T-helper 1 cell treated with Interleukin-12 subunit alpha and Interleukin-12 subunit beta and Interleukin-4 antibody, amounts not matched to agents 30 μg/mL and 1 μg/mL, for 36 hours (primary cell): ENCODE results near the gene RPL35A.
"Not testable (repeated sequence)": the region's sequence is repeated elsewhere in the genome, so short reads cannot be mapped to it uniquely, and the experiment has no call there.

Source experiments
- H3K27ac Mint-ChIP-seq: one replicate; pipeline ENCODE4 v1.8.0; 2021; ENCODE audit warnings: mild to moderate bottlenecking, mixed read lengths
- H3K27me3 Mint-ChIP-seq: one replicate; pipeline ENCODE4 v1.8.0; 2021; ENCODE audit warnings: low read depth, mixed read lengths
- H3K36me3 Mint-ChIP-seq: one replicate; pipeline ENCODE4 v1.8.0; 2021; ENCODE audit warnings: low read depth, mixed read lengths
- H3K4me1 Mint-ChIP-seq: one replicate; pipeline ENCODE4 v1.8.0; 2021; ENCODE audit warnings: low read depth, mixed read lengths
- H3K4me3 Mint-ChIP-seq: one replicate; pipeline ENCODE4 v1.8.0; 2021; ENCODE audit warnings: mild to moderate bottlenecking, moderate library complexity, mixed read lengths
- H3K9me3 Mint-ChIP-seq: one replicate; pipeline ENCODE4 v1.8.0; 2021; ENCODE audit warnings: mixed read lengths

Gene RPL35A

GRCh38 chr3:197959500-197959890 lies 9.5 kb downstream of the RPL35A start:
- Mint-ChIP-seq H3K36me3 (peaks cover 22% of the 10 kb centered on the region), H3K4me1 (peaks cover 31% of the 10 kb centered on the region), H3K4me3 (peak overlapping the region; percentile 88)

GRCh38 chr3:197959891-197960693 lies 10.1 kb downstream of the RPL35A start, which contains the start of gene LMLN:
TSS of gene LMLN (plus strand) at chr3:197960217. CDS start at chr3:197960246, 29 bp downstream.
- no peaks in the 10 kb centered on the region for H3K9me3 Mint-ChIP-seq
- peaks cover 18% of the 10 kb centered on the region for H3K36me3 Mint-ChIP-seq
- peak within 1 kb of the TSS; percentile 88 for H3K4me3 Mint-ChIP-seq
- H3K27ac Mint-ChIP-seq = peak within 1 kb of the TSS; percentile 87
- peaks cover 31% of the 10 kb centered on the region for H3K4me1 Mint-ChIP-seq
- H3K27me3 Mint-ChIP-seq = no peaks in the 10 kb centered on the region

More at GRCh38 chr3:197959500-197959890, 9.5 kb downstream of the RPL35A start:
- Mint-ChIP-seq H3K9me3 (no peaks in the 10 kb centered on the region), H3K27me3 (no peaks in the 10 kb centered on the region), H3K27ac (peak overlapping the region; percentile 87)

- Mint-ChIP-seq H3K27me3 (no peaks in the 10 kb centered on the region), H3K4me3 (peak overlapping the region; percentile 88), H3K27ac (peak overlapping the region; percentile 87), H3K36me3 (peaks cover 12% of the 10 kb centered on the region), H3K4me1 (peaks cover 31% of the 10 kb centered on the region), H3K9me3 (no peaks in the 10 kb centered on the region)
These were observed 10.9 kb downstream of the RPL35A start for GRCh38 chr3:197960694-197961581.

- Mint-ChIP-seq H3K27me3 (no peaks in the 10 kb centered on the region), H3K4me1 (peaks cover 31% of the 10 kb centered on the region), H3K36me3 (peaks cover 12% of the 10 kb centered on the region), H3K4me3 (peak overlapping the region; percentile 88), H3K9me3 (no peaks in the 10 kb centered on the region), H3K27ac (no peak overlapping the region)
These were observed 11.6 kb downstream of the RPL35A start for GRCh38 chr3:197961582-197961945.

GRCh38 chr3:197963019-197963637 lies 13.1 kb downstream of the RPL35A start:
- no peak overlapping the region for H3K4me3 Mint-ChIP-seq
- no peaks in the 10 kb centered on the region for H3K27me3 Mint-ChIP-seq
- no peak overlapping the region for H3K27ac Mint-ChIP-seq
- peaks cover 27% of the 10 kb centered on the region for H3K4me1 Mint-ChIP-seq
- peaks cover 9% of the 10 kb centered on the region for H3K9me3 Mint-ChIP-seq
- peaks cover 5% of the 10 kb centered on the region for H3K36me3 Mint-ChIP-seq

- H3K27ac Mint-ChIP-seq, H3K27me3 Mint-ChIP-seq, H3K4me3 Mint-ChIP-seq, H3K4me1 Mint-ChIP-seq, H3K36me3 Mint-ChIP-seq: not testable (repeated sequence)
- H3K9me3 Mint-ChIP-seq = peaks cover 12% of the 10 kb centered on the region
These were observed 17.5 kb downstream of the RPL35A start for GRCh38 chr3:197967337-197967989.

- Mint-ChIP-seq H3K4me3 (no peak overlapping the region), H3K27ac (no peak overlapping the region), H3K9me3 (peaks cover 12% of the 10 kb centered on the region), H3K36me3 (peaks cover 5% of the 10 kb centered on the region), H3K4me1 (no peaks in the 10 kb centered on the region), H3K27me3 (peaks cover 7% of the 10 kb centered on the region)
These were observed 20.6 kb downstream of the RPL35A start for GRCh38 chr3:197970588-197970987.

- no peaks in the 10 kb centered on the region for H3K9me3 Mint-ChIP-seq
- peaks cover 4% of the 10 kb centered on the region for H3K27me3 Mint-ChIP-seq
- H3K4me1 Mint-ChIP-seq = no peaks in the 10 kb centered on the region
- H3K36me3 Mint-ChIP-seq = no peaks in the 10 kb centered on the region
- no peak overlapping the region for H3K27ac Mint-ChIP-seq
- no peak overlapping the region for H3K4me3 Mint-ChIP-seq
These were observed 24.0 kb downstream of the RPL35A start for GRCh38 chr3:197974016-197974415.

- H3K4me3 Mint-ChIP-seq = no peak overlapping the region
- no peaks in the 10 kb centered on the region for H3K9me3 Mint-ChIP-seq
- H3K27ac Mint-ChIP-seq = no peak overlapping the region
- peaks cover 4% of the 10 kb centered on the region for H3K27me3 Mint-ChIP-seq
- no peaks in the 10 kb centered on the region for H3K4me1 Mint-ChIP-seq
- H3K36me3 Mint-ChIP-seq = no peaks in the 10 kb centered on the region
These were observed 25.3 kb downstream of the RPL35A start for GRCh38 chr3:197975311-197975710.

GRCh38 chr3:197983076-197983475 lies 33.1 kb downstream of the RPL35A start:
- H3K36me3 Mint-ChIP-seq = no peaks in the 10 kb centered on the region
- H3K27ac Mint-ChIP-seq = no peak overlapping the region
- peaks cover 5% of the 10 kb centered on the region for H3K4me1 Mint-ChIP-seq
- H3K4me3 Mint-ChIP-seq = no peak overlapping the region
- H3K9me3 Mint-ChIP-seq = no peaks in the 10 kb centered on the region
- no peaks in the 10 kb centered on the region for H3K27me3 Mint-ChIP-seq

- H3K4me1 Mint-ChIP-seq = no peaks in the 10 kb centered on the region
- H3K9me3 Mint-ChIP-seq = no peaks in the 10 kb centered on the region
- no peak overlapping the region for H3K4me3 Mint-ChIP-seq
- H3K27me3 Mint-ChIP-seq = no peaks in the 10 kb centered on the region
- H3K27ac Mint-ChIP-seq = no peak overlapping the region
- no peaks in the 10 kb centered on the region for H3K36me3 Mint-ChIP-seq
These were observed 39.7 kb downstream of the RPL35A start for GRCh38 chr3:197989651-197990050.

- Mint-ChIP-seq H3K36me3 (no peaks in the 10 kb centered on the region), H3K4me1 (no peaks in the 10 kb centered on the region), H3K9me3 (no peaks in the 10 kb centered on the region), H3K4me3 (no peak overlapping the region), H3K27me3 (no peaks in the 10 kb centered on the region), H3K27ac (no peak overlapping the region)
These were observed 44.7 kb downstream of the RPL35A start for GRCh38 chr3:197994736-197995135.

GRCh38 chr3:197996855-197997254 lies 46.9 kb downstream of the RPL35A start:
- Mint-ChIP-seq H3K36me3 (no peaks in the 10 kb centered on the region), H3K27me3 (no peaks in the 10 kb centered on the region), H3K27ac (no peak overlapping the region), H3K4me1 (no peaks in the 10 kb centered on the region), H3K4me3 (no peak overlapping the region), H3K9me3 (no peaks in the 10 kb centered on the region)

- Mint-ChIP-seq H3K4me3 (no peak overlapping the region), H3K4me1 (no peaks in the 10 kb centered on the region), H3K9me3 (no peaks in the 10 kb centered on the region), H3K36me3 (no peaks in the 10 kb centered on the region), H3K27me3 (no peaks in the 10 kb centered on the region), H3K27ac (no peak overlapping the region)
These were observed 47.9 kb downstream of the RPL35A start for GRCh38 chr3:197997936-197998335.
